Anterior cingulate cortex (tissue), 58 donors: ENCODE measurements around the gene APOL4.
"Not testable (repeated sequence)": the region's sequence is repeated elsewhere in the genome, so short reads cannot be mapped to it uniquely, and the experiment has no call there.

Experiments
- DNase-seq, 58 donors: peaks; one replicate each; lab custom pipeline; 2025; lab: John Stamatoyannopoulos, UW

Gene APOL4

GRCh38 chr22:36210224-36210623 is 8.6 kb upstream of the APOL4 start:
- no peak for DNase-seq

- DNase-seq = not testable (repeated sequence)
Measured at GRCh38 chr22:36209488-36209908, 7.9 kb upstream of the APOL4 start.

DNA sequence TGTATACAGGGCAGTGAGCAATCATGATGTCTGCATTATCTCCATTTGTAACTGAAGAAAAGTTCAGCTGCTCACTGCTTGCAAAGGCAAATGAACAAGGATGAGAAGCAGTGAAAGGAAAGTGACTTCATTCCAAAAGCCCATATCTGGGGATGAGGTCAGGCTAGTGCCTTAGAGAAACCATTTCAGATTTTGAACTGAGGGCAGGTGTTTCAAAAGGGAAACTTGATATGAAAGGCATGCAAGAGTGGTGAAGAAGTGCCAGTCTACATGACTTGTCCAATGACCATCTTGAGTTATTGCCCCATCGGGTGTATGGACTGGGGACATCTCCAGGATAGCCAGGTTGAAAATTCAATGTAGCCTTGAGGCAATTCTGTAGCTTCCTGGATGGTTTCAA is 7.3 kb upstream of the APOL4 start:
- no peak for DNase-seq

GRCh38 chr22:36208162-36208765 is 6.7 kb upstream of the APOL4 start:
- no peak for DNase-seq

DNA sequence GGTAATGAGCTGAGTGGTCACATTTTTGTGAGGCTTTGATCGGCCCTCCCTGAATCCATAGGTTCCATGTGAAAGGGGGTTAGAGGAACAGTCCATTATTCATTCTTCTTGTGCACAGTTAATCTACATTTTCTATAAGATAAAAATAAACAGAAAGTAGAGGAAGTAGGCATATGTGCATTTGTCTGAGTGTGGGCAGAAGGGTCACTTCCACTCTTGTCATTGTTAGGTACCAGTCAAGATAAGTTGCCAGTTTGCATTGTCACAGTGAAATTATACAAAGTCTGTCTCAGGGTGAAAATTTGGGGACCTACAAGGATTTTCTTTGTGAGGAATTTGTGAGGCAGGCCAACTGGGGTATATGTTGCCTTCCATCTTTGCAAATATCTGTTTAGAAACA is 4.6 kb upstream of the APOL4 start:
- no peak for DNase-seq

GRCh38 chr22:36205573-36205972 is 4.0 kb upstream of the APOL4 start:
- DNase-seq = not testable (repeated sequence)

- no peak for DNase-seq
Measured at GRCh38 chr22:36204632-36205015, 3.0 kb upstream of the APOL4 start.

- no peak for DNase-seq
Measured at GRCh38 chr22:36204001-36204631, 2.5 kb upstream of the APOL4 start.

DNA sequence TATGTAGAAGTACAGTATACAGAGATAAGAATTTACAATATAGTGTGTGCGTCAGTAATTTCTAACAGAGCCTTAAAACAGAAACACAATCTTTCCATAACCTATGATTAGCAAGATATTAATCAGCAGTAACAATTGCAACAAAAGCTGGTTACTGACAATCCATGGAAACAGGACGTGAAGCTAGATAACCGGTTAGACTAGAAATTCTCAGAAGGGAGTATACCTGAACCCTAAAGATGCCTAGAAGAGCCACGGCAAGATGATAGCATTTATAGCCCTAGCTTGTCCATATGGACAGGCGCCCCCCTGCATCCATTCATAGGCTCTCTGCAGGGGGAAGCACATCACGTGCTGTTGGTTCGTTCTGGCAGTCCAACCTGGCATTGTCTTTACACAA is 1.8 kb upstream of the APOL4 start:
- not testable (repeated sequence) for DNase-seq

- DNase-seq = not testable (repeated sequence)
Measured at GRCh38 chr22:36202906-36203305, 1.3 kb upstream of the APOL4 start.

- DNase-seq = not testable (repeated sequence)
Measured at GRCh38 chr22:36201025-36201424, 584 bp downstream of the APOL4 start.

- DNase-seq = no peak
Measured at GRCh38 chr22:36199001-36199551, 2.5 kb downstream of the APOL4 start.

DNA sequence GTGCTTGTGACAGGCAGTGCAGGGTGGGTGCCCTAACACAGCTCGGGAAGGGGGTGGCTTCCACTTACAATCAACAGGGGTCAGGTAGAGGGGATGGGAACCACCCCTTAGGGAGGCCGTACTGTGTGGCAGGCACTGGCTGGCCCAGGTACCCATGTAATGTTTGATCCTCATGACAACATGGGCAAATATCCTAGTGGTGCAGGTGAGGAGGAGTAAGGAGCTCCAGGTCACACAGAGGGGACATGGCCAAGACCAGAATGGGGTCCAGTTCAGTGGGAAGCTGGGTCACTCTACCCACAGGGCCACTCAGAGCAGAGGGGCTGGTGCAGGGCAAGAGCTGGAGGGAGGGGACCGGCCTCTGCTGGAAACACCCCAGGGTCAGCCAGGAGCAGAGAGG is 3.1 kb downstream of the APOL4 start:
- DNase-seq = no peak

DNA sequence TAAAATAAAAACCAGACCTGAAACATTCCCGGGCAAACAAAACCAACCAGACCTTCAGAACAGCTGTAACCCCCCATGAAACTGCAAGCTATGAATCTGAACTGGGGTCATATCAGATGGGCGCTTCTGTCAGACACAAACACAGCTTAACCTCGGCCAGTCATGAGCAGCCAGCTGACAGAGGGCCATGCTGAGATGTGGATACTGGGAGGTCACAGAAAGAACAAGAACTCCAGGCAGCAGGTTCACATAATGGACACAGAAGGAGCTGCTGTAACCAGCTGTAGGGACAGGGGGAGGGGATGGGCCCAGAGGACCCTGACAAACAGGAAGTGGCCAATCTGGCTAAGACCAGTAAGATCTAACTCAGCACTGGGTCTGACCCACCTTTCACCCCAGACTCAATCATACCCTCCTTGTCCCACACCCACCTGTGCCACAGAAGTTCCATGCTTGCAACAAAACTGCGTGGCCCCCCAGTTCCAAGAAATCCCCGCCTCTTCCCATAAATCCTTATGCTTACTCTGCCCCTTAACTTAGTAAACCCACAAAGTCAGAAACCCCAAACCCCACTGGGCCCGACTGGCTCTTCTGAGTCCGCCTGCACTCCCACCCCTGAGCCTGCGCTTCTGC is 4.0 kb downstream of the APOL4 start:
- DNase-seq = no peak

DNA sequence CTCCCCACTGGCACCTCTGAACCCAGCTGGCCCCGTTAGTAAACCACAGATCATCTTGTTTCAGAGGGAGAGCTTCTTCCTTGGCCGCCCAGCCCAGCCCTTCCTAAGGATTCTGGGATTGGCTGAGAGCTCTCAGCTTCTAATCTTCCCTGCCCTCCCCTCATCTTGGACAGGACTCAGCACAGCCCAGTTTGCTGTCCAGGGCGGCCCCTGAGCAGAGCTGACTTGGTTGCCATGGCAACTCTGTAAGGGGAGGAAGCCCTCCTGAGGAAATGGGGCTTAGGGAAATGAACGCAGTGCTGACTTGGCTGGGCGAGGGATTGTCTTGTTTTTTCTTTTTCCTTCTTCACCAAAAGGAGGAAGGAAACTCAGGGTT is 4.6 kb downstream of the APOL4 start:
- DNase-seq = peak in 8 of 58 donors; percentile 4 to 37 (median 12)

DNA sequence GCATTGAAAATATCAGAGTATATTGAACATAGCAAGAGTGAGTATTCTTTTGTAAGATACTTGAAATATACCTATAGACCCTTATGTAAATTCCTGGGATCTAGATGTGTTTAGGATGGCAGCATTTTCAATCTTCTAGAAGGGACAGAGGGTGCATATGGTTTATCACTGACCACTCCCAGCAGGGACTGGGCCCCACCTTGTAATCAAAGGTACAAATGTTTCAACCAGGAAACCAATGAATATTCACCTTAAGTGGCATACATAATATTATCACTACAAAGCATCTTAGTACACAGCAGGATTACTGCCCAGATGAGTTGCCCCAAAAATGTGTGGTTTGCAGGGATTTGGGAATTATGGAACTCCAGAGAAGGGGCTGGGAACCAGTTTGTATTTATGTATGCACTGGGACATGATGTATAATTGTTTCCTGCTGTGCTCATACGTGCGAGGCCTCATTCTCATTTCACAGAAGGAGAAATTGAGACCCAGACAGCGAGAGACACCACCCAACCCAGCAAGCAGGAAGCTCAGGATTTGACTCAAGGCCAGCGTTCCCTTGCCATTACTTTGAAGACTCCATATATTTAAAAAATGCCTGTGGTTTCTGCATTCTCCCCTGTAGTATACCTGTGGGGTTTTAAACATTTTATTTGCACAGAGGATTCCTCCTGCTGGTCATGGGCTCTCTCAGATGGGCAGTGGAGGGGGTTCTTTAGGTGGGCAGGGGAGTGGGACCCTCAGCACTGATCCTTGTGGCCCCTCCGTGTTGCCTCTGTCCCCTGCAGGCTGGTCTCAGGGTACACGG is 5.2 kb downstream of the APOL4 start:
- DNase-seq = no peak

- DNase-seq = peak in 34 of 58 donors; percentile 8 to 65 (median 32)
Measured at GRCh38 chr22:36194971-36195370, 6.6 kb downstream of the APOL4 start.

DNA sequence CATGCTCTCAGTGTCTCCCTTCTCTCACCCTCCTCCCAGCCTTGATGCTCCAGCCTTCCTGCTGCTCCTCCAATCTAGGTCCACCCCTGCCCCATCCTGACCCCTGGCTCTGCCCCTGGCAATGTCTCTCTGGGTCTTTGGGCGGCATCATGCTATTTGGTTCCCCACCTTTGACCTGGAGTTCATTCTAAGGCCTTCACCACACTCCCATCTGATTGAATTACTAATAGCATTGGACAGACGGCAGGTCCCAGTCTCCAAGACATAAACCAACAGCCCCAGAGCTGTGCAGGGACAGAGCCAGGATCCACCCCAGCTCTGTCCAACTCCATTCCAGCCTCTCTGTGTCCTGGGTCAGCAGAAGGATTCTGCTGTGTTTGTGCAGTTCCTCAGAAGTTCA is 7.2 kb downstream of the APOL4 start:
- no peak for DNase-seq

- no peak for DNase-seq
Measured at GRCh38 chr22:36193577-36193976, 8.0 kb downstream of the APOL4 start.

DNA sequence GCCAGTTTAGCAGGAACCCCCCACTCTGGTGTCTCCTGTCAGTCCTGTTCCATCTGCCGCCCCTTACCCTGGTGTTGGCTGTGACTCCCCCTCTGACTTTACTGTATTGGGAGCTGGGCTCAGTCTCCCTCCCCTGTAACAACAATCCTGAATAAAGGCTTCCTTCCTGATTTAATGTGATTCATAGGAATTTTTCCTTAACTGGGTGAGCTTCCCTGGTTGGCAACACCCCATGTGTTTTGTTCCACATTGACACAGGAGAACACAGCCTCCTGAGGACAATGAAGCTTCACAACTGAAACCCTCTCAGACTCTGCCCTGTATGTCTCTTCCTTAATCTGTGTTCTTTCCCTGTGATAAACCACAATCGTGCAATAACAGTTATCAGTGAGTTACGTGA is 8.4 kb downstream of the APOL4 start:
- no peak for DNase-seq

- no peak for DNase-seq
Measured at GRCh38 chr22:36192542-36192941, 9.1 kb downstream of the APOL4 start.
